Stimulated activated CD4-positive, alpha-beta T cell treated with anti-CD3 and anti-CD28 coated beads, TNF-alpha, amount 100 ng/mL, for 24 hours (primary cell): Measurements from ENCODE around the gene DNASE1L1.

Experiments
- DNase-seq, 3 experiments: peaks; one replicate each; pipeline ENCODE4 v3.0.0-alpha.2; 2020; ENCODE audit warnings: low read depth in 3 of 3

Gene DNASE1L1, protein sequence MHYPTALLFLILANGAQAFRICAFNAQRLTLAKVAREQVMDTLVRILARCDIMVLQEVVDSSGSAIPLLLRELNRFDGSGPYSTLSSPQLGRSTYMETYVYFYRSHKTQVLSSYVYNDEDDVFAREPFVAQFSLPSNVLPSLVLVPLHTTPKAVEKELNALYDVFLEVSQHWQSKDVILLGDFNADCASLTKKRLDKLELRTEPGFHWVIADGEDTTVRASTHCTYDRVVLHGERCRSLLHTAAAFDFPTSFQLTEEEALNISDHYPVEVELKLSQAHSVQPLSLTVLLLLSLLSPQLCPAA

DNA sequence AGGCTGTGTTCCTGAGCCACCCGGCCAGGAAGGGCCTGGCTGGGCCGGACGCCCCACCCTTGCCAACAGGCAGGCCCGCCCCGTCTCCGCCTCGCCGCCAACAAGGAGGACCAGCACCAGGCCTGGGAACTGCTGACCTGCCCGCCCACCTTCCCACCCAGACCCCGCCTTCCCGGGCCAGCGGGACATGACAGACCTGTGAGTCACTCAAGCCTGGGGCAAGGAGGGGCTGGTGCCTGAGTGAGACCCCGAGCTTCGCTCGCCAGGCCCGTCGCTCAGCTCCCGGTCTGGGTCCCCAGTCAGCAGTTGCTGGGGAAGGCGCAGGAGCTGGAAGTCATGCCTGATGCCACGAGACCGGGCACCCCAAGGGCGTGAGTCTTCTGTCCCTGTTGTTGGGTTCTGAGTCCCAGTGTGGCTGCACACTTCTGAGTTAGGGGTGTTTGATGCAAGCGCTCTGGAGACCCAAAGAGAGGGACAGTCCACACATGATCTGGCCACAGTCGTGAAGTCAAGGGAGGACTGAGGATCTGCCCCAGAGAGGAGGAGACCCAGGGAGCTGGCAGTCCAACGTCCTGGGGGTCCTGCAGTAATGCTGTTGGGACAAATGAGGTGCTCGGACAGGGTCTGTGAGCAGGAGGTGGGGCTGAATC is at the start of gene DNASE1L1:
TSS of gene DNASE1L1 (minus strand) at position 33 of the 650 bp plus-strand sequence. CDS start 3,686 bp downstream, outside the sequence.
- DNase-seq: no peak

DNA sequence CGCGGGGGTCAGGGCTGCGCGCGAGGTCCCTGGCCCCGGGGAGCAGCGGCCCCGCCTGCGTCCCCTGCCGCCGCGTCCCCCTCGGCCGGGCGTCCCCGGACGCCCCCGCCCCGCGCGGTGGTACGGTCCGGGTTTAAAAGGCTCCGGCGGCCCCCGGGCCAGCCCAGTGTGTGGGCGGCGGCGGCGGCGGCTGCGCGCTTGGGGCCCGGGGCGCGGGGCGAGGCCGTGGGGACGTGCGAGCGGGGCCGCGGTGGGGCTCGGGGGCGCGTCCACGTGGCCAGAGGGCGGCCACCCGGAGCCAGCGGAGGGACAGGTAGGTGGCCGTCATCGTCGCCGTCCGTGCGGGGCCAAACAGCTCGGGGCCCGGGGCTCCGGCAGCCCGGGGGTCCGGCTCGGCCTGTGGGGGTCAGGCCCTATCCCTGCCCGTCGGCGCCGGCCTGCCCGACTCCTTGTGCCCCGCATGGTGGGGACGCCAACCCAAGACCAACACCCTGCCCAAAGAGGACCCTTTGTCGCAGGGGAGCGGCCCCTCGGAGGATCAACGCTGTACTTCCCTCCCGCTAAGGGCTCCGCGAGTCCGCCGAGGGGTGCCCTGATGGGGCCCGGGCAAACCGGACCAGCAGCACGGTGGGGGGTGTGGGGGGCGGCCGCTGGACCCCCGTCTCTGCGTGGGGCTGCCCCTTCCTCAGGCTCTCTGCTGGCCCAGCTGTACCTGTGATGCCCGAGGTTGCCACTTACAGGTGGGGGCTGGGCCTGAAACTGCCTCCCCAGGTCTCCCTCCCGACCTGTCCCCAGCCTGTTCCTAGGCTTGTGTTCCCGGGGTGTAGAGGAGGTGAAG is 49.3 kb upstream of the DNASE1L1 start, which contains the start of gene PLXNA3:
TSS of gene PLXNA3 (plus strand) at position 166 of the 838 bp plus-strand sequence. CDS start 1,903 bp downstream, outside the sequence.
- DNase-seq: peak in 2 of 3 experiments; percentile 33 to 50

DNA sequence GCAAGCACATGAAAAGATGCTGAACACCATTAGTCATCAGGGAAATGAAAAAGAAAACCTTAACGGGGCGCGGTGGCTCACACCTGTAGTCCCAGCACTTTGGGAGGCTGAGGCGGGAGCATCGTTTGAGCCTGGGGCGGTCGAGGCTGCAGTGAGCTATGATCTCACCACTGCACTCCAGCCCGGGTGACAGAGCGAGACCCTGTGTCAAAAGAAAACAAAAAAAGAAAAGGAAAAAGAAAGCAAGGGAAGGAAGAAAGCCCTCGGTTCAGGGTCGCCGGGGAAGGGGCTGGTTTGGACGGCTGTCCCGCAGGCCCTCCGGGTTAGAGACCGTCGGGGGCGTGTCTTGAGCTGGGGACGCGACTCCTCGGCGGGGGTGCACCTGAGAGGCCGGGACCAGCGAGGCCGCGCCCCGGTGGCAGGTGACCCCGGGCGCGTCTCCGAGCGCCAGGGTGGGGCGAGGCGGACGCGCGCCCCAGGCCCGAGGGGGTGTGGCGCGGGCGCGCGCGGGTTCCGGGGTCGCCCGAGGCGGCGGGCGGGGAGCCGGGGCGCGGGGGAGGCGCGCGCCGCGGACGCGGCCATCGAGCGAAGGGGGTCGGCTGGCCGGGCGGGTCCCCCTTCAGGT is 48.5 kb upstream of the DNASE1L1 start:
- peak in 1 of 3 experiments; percentile 37 for DNase-seq

DNA sequence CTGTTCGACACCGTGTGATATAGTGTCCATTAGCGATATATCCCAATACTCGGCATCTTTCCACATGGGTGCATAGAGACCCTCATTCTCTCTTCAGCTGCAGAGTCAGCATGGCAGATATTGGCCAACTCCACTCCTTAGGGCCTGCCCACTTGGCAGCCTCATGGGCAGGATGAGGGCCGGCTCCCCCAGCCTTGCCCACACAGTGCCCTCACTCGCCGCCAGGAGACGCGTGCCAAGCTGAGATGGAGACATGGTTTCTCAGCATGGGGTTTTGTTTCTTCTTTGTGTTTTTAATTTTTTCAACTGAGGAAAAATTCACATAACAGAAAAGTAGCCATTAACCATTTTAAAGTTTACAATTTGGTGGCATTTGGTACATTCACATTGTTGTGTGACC is 43.8 kb upstream of the DNASE1L1 start:
- DNase-seq: no peak

DNA sequence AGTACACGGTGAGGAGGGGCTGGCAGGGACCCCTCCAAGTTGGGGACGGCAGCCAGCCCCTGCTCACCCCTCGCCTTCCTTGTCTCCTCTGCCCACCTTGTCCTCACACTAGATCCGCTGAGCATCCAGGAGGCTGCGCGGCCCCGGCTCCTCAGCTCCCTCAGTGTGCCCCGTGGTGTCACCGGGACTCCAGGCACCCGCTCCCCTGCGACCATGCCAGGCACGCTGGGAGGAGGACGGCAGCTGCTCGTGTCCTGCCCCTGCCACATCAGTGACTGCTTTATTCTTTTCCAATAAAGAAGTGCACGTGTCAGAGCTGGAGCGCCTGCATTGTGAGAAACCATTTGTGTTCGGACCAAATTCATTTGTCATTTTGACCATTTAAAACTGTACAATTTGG is 41.3 kb upstream of the DNASE1L1 start:
- no peak for DNase-seq

DNA sequence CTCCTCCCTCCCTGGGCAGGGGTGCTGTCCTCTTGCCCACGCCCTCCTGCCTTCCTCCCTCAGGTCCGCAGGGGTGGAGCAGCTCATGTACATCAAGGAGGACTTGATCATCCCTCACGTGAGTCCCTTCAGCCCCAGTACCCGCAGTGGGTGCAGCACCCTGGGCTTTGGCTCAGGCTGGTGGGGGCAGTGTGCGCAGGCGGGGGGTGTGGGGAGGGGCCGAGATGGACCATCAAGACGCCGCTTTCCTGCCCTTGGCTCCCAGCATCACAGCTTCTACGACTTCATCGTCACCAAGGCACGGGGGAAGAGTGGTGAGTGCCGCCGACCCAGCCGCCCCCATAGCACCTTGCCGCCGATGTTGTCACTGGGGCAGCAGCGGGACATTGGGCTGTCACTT is 40.6 kb upstream of the DNASE1L1 start:
- no peak for DNase-seq

DNA sequence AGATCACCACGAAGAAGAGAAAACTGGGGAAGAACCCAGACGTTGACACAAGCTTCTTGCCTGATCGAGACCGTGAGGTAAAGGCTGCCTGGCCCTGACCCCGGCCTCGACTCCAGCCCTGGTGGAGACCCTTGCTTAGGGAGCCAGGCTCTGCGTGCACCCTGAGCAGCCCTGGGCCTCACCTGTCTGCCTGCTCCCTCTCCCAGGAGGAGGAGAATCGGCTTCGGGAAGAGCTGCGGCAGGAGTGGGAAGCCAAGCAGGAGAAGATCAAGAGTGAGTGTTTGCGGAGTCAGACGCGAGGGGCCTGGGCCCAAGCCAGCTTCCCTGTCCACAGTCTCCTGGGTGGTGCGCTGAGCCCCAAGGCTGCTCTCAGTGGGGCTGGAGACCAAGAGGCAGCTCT is 39.4 kb upstream of the DNASE1L1 start:
- DNase-seq: no peak

DNA sequence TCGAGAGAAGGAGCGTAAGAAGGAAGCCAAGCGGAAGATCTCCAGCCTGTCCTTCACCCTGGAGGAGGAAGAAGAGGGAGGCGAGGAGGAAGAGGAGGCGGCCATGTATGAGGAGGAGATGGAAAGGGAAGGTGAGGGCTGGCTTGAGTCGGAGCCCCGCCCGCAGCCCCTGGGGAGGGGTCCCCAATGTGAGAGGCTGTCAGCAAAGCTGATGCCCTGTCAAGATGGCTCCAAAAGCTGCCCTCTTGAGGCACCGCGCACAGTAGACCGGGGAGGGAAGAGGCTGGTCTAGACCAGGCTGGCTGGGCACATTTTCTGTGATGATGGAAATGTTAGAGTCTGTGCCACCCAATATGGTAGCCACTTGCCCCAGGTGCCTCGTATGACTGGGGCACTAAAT is 37.4 kb upstream of the DNASE1L1 start:
- DNase-seq: no peak

DNA sequence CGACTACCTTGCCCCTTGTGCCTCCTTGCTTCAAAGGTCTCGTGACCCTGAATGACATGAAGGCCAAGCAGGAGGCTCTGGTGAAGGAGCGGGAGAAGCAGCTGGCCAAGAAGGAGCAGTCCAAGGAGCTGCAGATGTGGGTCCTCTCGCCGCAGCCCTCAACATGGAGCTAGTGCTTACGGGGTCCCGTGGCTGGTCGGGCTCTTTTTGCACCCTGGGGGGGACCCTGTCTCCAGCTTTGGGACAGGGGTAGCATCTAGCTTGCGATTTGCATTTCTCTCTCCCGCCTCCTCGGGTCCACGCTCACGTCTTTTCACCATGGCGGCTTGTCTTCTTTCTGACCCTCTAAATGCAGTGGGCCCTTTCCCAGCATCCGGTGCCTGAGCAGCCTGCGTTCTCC is 36.7 kb upstream of the DNASE1L1 start:
- no peak for DNase-seq

DNA sequence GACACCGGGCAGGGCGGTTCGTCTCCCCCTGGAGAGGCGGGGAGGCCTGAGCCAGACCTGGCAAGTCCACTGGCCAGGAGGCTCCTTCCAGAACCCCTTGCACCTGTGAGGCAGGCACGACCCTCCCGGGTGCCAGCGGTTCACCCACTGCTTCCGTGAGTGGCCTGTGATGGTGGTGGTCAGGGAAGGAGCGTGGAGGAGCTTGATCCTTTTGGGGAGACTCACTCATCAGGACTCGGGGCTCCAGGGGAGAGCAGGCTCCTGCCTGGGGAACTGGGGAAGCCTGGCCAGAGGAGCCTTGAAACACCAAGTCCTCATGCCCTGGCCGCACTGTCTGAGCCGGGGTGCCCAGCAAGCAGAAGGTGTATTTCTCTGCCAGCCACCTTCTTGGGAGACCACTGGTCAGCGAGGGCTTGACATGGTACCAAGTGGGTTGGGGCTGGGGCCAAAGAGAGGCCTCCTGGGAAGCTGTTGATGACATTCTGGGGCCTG is 35.7 kb upstream of the DNASE1L1 start:
- DNase-seq: no peak

DNA sequence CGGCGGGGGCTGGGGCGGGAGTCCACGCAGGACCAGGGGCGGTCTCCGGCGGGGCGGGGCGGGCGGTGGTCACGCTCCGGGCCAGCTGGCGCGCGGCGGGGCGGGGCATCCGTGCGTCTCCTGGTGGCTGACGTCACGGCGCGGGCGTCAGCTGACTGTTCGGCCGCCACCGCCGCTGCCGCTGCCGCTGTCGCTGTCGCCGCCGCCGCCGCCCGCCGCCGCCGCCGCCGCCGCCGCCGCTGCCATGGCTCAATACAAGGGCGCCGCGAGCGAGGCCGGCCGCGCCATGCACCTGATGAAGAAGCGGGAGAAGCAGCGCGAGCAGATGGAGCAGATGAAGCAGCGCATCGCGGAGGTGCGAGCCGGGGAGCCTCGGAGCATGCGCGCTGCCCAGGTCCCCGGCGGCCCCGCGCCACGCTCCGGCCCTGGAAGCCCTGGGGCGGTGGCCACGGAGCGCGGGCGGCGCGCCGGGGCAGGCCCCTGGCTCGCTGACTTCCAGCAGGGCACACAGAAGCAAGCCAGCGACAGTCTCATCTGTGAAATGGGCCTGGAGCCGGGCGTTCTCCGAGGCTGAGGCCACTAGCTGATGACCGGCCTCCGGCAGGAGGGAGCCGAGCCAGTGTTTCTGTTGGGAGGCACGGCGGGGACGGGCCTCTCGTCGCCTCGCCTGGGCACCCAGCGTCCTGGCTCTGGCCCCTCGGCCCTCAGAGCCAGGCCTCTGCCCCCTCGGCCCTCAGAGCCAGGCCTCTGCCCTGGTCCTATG is 35.1 kb upstream of the DNASE1L1 start, which contains the start of gene FAM50A:
TSS of gene FAM50A (plus strand) at position 150 of the 763 bp plus-strand sequence. CDS start at position 245, 95 bp downstream.
- peak; percentile 32 to 72 (median 55) for DNase-seq

DNA sequence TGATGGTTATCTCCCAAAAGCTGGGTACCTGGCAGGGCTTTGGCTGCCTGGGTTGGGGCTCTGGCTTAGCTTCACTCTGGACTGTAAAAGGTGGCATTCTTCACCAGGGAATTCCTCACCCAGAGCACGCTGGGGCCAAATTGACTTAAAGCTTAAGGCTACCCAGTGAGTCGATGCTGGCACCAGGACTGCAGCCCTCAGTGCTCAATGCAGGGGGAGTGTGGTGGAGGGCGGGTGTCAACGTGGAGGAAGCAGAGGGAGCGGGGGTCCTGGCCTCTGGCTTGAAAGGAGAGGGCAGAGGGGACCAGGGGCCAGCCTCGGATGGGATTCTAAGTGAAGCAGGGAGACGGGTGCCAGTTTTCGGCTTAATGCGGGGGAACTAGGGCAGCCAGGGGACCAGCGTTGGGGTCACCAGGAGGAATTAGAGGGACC is 34.4 kb upstream of the DNASE1L1 start:
- no peak for DNase-seq

DNA sequence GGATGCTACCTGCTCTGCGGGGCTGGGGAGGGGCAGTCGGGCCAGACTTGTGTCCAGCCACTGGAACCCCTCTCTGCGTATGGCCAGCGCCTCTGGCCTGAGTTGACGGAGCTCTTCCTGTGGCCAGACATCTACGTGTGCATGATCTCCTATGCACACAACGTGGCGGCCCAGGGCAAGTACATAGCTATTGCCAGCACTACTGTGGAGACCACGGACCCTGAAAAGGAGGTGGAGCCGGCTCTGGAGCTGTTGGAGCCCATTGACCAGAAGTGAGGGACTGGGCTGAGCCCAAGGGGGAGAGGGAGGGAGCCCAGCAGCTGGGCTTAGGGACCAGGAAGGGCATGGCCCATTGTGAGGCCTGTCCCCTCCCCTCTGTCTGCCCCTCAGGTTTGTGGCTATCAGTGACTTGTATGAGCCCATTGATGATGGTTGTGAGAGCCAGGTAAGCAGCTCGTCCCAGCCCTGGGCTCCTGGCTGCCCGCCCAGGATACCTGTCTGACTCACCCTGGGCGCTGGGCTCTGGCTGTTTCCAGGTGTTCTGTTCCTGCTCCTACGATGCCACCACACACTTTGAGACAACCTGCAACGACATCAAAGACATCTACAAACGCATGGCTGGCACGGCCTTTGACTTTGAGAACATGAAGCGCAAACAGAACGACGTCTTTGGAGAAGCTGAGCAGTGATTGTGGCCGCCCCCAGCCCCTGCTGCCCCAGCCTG is 33.1 kb upstream of the DNASE1L1 start:
- DNase-seq: no peak

DNA sequence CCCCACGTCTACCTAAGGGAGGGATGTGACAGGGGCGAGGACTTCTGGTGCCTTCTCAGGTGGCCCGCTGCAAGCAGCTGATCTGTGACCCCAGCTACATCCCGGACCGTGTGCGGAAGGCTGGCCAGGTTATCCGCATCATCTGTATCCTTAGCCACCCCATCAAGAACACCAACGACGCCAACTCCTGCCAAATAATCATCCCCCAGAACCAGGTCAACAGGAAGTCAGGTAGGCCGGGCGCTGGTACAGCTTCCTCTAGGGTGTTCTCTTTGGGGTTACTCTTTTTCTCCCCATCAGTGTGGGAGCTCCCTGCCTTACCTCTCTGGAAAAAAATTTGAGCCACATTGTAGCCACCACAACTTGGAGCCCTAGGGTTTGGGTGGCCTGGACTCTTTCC is 32.5 kb upstream of the DNASE1L1 start:
- no peak for DNase-seq

DNA sequence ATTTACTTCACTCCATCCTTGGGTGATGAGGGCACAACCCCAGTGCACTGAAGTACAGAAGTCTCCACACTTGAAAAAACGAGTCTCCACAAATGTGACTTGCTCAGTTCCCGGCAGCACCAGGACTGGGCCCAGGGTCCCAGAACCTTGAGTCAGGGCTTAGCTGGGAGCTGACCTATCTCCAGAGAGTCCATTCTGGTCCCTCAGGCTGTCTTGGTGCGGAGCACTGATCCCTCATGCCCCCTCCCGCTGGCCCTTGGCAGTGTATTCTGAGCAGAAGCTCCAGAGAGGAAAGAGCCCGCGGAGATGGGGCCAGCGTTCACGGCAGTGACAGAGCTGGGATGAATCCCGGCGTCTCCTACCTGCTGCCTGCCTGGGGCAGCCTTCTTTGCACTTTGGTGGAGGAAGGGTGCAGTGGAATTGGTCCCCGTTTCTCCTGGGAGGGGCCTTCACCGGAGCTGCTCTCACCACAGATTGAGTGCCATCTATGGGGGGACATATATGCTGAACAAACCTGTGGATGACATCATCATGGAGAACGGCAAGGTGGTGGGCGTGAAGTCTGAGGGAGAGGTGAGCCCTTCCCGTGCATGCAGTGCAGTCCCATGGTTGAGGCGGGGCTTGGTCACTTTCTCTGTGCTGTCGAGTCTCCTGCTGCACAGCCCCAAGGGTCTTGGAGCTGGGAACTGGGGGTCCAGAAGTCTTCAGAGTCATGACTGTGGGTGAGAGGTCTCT is 31.7 kb upstream of the DNASE1L1 start:
- DNase-seq: no peak

DNA sequence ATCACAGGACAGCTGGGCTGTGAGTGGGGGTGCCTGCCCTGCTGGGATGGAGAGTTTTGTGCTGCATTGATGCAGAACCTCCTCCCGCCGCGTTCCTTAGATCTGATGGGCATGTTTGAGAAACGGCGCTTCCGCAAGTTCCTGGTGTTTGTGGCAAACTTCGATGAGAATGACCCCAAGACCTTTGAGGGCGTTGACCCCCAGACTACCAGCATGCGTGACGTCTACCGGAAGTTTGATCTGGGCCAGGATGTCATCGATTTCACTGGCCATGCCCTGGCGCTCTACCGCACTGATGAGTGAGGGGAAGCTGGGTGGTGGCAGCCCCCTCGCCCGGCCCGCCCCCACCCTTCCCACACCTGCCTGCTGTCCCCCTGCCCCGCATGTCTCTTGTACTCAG is 30.8 kb upstream of the DNASE1L1 start:
- DNase-seq: no peak

DNA sequence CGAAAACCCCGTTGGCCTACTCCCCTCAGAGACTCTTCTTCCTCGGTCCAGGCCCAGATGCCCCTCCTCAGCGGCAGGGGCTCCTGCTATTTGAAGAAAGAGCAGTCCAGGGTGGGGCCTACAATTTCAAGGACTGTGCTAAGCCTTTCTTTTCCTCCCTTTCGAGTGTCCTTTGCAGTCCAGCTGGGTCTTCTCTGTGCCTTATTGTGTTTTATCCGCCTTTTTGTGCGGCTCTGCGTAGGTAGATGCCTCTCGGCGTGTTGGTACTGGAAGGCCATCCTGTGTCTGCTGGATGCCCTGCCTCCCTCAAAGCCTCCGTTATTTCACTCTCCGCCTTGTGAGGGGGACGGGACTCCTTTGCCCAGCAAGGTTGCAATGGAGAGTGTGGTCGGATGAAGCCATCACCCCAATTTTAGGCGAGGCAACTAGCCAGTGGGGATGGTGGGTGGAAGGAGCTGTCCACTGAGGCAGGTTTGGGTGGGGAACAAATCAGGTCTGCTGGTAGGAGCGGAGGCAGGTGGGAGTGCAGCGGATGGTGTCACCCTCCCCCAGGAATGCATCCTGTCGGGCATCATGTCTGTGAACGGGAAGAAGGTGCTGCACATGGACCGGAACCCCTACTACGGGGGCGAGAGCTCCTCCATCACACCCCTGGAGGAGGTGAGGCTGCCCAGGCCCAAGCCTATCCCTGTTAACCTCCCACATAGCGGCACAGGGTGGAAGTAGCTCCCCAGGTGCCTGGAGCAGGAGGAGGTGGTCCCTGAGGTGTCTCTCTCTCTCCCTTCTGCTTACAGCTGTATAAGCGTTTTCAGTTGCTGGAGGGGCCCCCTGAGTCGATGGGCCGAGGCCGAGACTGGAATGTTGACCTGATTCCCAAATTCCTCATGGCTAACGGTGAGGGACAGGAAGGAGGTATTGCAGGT is 29.2 kb upstream of the DNASE1L1 start:
- DNase-seq: no peak
